SU-DHL-6 (cell line): ENCODE measurements around the gene RNF130.

Experiments
- H2AFZ ChIP-seq: fragments of 200-600 bp; sonication (generic); 2 replicates; pipeline ENCODE4 v1.6.1; 2014; ENCODE audit warnings: low read depth, mild to moderate bottlenecking, moderate library complexity, mixed read lengths, antibody characterized with exemption, low read length; ENCODE audit not compliant: severe bottlenecking
- H3F3A ChIP-seq: fragments of 200-600 bp; shearing (Covaris generic); 2 replicates; pipeline ENCODE4 v1.6.0; 2016; ENCODE audit warnings: antibody characterized with exemption, mild to moderate bottlenecking; ENCODE audit not compliant: insufficient read depth
- H3K27ac ChIP-seq: fragments of 200-600 bp; sonication (generic); 2 replicates; pipeline ENCODE4 v1.5.1; 2016; ENCODE audit warnings: low read depth, mild to moderate bottlenecking, low read length, moderate library complexity, mixed read lengths
- H3K27me3 ChIP-seq: fragments of 200-600 bp; sonication (generic), shearing (Covaris generic); 2 replicates; pipeline ENCODE4 v1.6.0; 2014; ENCODE audit warnings: mild to moderate bottlenecking, low read length
- H3K36me3 ChIP-seq: fragments of 200-600 bp; sonication (generic); 2 replicates; pipeline ENCODE4 v1.6.1; 2014; ENCODE audit warnings: mild to moderate bottlenecking, low read length, mixed read lengths
- H3K4me2 ChIP-seq: fragments of 300-600, 200-600 bp; shearing (Covaris generic), sonication (generic); 2 replicates; pipeline ENCODE4 v1.6.0; 2014; ENCODE audit warnings: low read length, low read depth, mild to moderate bottlenecking; ENCODE audit not compliant: poor library complexity, severe bottlenecking
- H3K4me3 ChIP-seq: fragments of 200-600 bp; sonication (generic); 2 replicates; pipeline ENCODE4 v1.5.1; 2014; ENCODE audit warnings: antibody characterized with exemption, low read length, mild to moderate bottlenecking, mixed read lengths; ENCODE audit not compliant: insufficient read depth, poor library complexity, severe bottlenecking
- H3K79me2 ChIP-seq: fragments of 200-600 bp; sonication (generic); 2 replicates; pipeline ENCODE4 v1.6.1; 2014; ENCODE audit warnings: mild to moderate bottlenecking, low read length, moderate library complexity; ENCODE audit not compliant: insufficient read depth
- H3K9ac ChIP-seq: fragments of 200-600 bp; sonication (generic); 2 replicates; pipeline ENCODE4 v1.7.0; 2014; ENCODE audit warnings: mild to moderate bottlenecking, low read length
- H3K9me2 ChIP-seq: fragments of 200-600 bp; sonication (generic); replicated peaks from 2 replicates; pipeline ENCODE4 v1.6.1; 2014; ENCODE audit warnings: low read length; ENCODE audit not compliant: insufficient read depth
- H3K9me3 ChIP-seq: fragments of 200-600 bp; sonication (generic); 2 replicates; pipeline ENCODE4 v1.6.1; 2014; ENCODE audit warnings: low read length, mixed read lengths; ENCODE audit not compliant: insufficient read depth
- H4K20me1 ChIP-seq: fragments of 200-600 bp; sonication (generic); 2 replicates; pipeline ENCODE4 v1.6.1; 2014; ENCODE audit warnings: low read depth, mild to moderate bottlenecking, antibody characterized with exemption, low read length, moderate library complexity, mixed read lengths
- EZH2phosphoT487 ChIP-seq: fragments of 200-600 bp; sonication (generic), shearing (Covaris generic); conservative IDR thresholded peaks from 2 replicates; pipeline ENCODE4 v1.6.1; 2018; ENCODE audit warnings: mild to moderate bottlenecking, antibody characterized with exemption, low read length, moderate library complexity, mixed read lengths
- TF ChIP-seq, protein P1 (sequence below): fragments of 200-600 bp; sonication (generic); IDR thresholded peaks from one replicate; pipeline ENCODE4 v1.5.1; 2017; ENCODE audit warnings: antibody characterized with exemption, mild to moderate bottlenecking, low read length, moderate library complexity; ENCODE audit not compliant: insufficient read depth, poor library complexity, severe bottlenecking

The RNF130 gene

DNA sequence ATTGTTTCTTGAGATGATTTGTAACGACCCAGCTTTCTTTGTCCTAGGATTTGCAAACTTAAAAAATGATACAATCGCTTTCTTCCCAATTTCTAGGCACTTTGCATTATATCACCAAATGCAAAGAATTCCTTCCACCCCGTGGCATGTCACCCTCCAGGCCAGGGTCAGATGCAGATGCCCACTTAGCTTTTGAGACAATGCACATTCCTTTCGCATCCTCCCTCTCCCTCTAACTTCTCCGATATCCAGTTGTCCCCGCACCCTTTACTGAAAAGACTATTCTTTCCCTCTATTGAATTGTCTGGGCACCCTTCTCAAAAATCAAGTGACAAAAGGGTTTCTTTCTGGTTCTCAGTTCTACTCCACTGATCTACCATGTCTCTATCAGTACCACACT lies 17.3 kb downstream of the RNF130 start:
- Histone ChIP-seq H3K79me2 (no peaks in the 10 kb centered on the region), H3K27ac (no peak overlapping the region), H3K36me3 (no peaks in the 10 kb centered on the region), H3F3A (no peaks in the 10 kb centered on the region), H3K4me3 (no peak overlapping the region), H3K27me3 (no peaks in the 10 kb centered on the region), H3K9me3 (no peaks in the 10 kb centered on the region), H4K20me1 (no peaks in the 10 kb centered on the region), H3K9me2 (no peaks in the 10 kb centered on the region), H2AFZ (no peak overlapping the region), H3K9ac (no peak overlapping the region), H3K4me2 (no peak overlapping the region)
- TF ChIP-seq, protein P1, sequence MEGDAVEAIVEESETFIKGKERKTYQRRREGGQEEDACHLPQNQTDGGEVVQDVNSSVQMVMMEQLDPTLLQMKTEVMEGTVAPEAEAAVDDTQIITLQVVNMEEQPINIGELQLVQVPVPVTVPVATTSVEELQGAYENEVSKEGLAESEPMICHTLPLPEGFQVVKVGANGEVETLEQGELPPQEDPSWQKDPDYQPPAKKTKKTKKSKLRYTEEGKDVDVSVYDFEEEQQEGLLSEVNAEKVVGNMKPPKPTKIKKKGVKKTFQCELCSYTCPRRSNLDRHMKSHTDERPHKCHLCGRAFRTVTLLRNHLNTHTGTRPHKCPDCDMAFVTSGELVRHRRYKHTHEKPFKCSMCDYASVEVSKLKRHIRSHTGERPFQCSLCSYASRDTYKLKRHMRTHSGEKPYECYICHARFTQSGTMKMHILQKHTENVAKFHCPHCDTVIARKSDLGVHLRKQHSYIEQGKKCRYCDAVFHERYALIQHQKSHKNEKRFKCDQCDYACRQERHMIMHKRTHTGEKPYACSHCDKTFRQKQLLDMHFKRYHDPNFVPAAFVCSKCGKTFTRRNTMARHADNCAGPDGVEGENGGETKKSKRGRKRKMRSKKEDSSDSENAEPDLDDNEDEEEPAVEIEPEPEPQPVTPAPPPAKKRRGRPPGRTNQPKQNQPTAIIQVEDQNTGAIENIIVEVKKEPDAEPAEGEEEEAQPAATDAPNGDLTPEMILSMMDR, result no peak
- no peak for TF ChIP-seq EZH2phosphoT487

DNA sequence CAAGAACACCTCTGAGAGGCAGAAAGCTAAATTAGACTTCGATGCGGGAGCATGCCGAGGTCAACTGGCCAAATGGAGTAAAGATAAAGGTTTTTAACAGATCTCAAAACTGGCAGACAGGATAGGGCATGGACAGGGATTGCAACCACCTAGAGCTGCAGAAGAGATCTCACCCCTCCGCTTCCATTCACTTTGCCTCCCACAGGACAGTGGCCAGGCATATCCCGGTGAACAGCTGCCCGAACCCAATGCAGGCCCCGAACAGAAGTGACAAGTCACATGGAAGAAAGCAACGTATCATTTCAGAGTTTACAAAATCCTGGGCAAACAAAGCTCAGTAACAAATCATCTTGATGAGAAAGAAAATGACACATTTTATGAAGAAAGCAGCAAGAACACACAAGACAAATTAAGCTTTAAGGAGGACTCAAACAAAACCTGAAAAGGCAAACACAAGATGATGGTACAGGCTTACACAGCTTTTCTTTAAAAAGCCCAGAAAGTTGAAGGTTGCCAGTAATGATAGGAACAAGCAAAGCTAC lies 18.4 kb downstream of the RNF130 start:
- TF ChIP-seq EZH2phosphoT487, result no peak
- TF ChIP-seq, protein P1, result no peak
- Histone ChIP-seq H3K9me3 (no peaks in the 10 kb centered on the region), H3K27me3 (no peaks in the 10 kb centered on the region), H3F3A (no peaks in the 10 kb centered on the region), H3K9ac (no peak overlapping the region), H3K36me3 (no peaks in the 10 kb centered on the region), H3K27ac (no peak overlapping the region), H4K20me1 (no peaks in the 10 kb centered on the region), H3K79me2 (no peaks in the 10 kb centered on the region), H3K4me3 (no peak overlapping the region), H3K9me2 (no peaks in the 10 kb centered on the region), H3K4me2 (no peak overlapping the region), H2AFZ (no peak overlapping the region)

DNA sequence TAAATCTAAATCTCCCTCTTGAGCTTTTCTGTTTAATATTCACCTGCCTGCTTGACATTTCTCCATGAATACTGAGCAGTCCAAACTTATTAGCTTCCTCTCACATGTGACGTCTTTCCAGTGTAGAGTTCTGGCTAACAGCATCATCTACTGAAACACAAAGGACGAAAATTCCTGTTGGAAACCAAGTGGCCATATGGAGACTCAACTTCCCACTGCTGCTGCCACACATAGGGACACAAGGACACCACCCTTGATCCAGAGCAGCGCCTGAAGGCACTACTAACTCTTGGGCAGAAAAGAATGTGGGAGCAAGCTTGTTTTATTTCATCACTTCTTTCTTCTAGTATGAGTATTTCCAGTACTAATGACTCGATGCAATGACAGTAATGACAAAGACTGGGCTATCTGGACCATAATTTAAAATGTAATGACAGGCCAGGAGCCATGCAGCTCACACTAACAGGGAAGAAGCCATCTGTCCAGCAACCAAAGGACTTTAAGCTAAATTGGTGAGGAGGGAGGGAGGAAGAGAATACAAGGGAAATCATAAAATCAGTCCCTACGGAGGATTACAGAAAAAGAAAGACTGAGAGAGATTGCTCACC lies 19.2 kb downstream of the RNF130 start:
- H4K20me1 ChIP-seq, result no peaks in the 10 kb centered on the region
- TF ChIP-seq, protein P1, result no peak
- no peak for TF ChIP-seq EZH2phosphoT487
- no peaks in the 10 kb centered on the region for H3K36me3 ChIP-seq
- H3K4me3 ChIP-seq, result no peak overlapping the region
- no peaks in the 10 kb centered on the region for H3K27me3 ChIP-seq
- H2AFZ ChIP-seq, result no peak overlapping the region
- no peaks in the 10 kb centered on the region for H3K79me2 ChIP-seq
- H3K9me2 ChIP-seq, result no peaks in the 10 kb centered on the region
- H3K9me3 ChIP-seq, result no peaks in the 10 kb centered on the region
- no peaks in the 10 kb centered on the region for H3F3A ChIP-seq
- H3K4me2 ChIP-seq, result no peak overlapping the region
- H3K27ac ChIP-seq, result no peak overlapping the region
- no peak overlapping the region for H3K9ac ChIP-seq
